ENCODE results near the gene TMUB1. TPM values are rescaled to one million over a fixed set of nuclear protein-coding genes. Genes with fewer than 3 reads are reported as not detected.

TMUB1 gene
- total and polyA plus RNA-seq, 9 of the 15 experiments (the other 6 are each of a cell fraction or from before 2014, with no cell fraction given), result 0.14 to 241 (median 74.1) TPM

- TF ChIP-seq ZBTB43 (CRISPR knock-in tag; IDR thresholded peaks at IDR 0.05), result no peak
- no peak for TF ChIP-seq SREBF1 (IDR thresholded peaks at IDR 0.05; ENCODE audit: borderline replicate concordance, low read depth, low read length)
- TF ChIP-seq ATF3 (IDR thresholded peaks at IDR 0.05), result no peak
- 0 out of 2 replicates have a peak, but pooled peaks have one; percentile 29 for TF ChIP-seq ATF3 (CRISPR knock-in tag; conservative IDR thresholded peaks at IDR 0.05)
- no peak for TF ChIP-seq ATF4 (CRISPR knock-in tag; IDR thresholded peaks at IDR 0.05)
- TF ChIP-seq NCOR1 (IDR thresholded peaks at IDR 0.05), result no peak
- TF ChIP-seq FOXP1 (CRISPR knock-in tag; IDR thresholded peaks at IDR 0.05), result no peak
- no peak for TF ChIP-seq EP300 (IDR thresholded peaks at IDR 0.05; ENCODE audit: low read length)
- TF ChIP-seq ZNF507 (tag; conservative IDR thresholded peaks at IDR 0.05), result no peak
- no peak for TF ChIP-seq SPI1 (IDR thresholded peaks at IDR 0.05; ENCODE audit: borderline replicate concordance, low read depth, low read length)
- no peak for TF ChIP-seq HMGN3 (IDR thresholded peaks at IDR 0.05; ENCODE audit: borderline replicate concordance, extremely low read depth, insufficient read length, low read depth, low read length)
- no peak for TF ChIP-seq ATF6 (CRISPR knock-in tag; IDR thresholded peaks at IDR 0.05)
- 0 out of 2 replicates have a peak, but pooled peaks have one; percentile 30 for TF ChIP-seq ZNF280B (CRISPR knock-in tag; IDR thresholded peaks at IDR 0.05)
- no peak for TF ChIP-seq MTF1 (CRISPR knock-in tag; IDR thresholded peaks at IDR 0.05; ENCODE audit: borderline replicate concordance)
- TF ChIP-seq NFRKB (IDR thresholded peaks at IDR 0.05; ENCODE audit: low read depth), result no peak
- no peak for TF ChIP-seq FOXK1 (CRISPR knock-in tag; IDR thresholded peaks at IDR 0.05; ENCODE audit: borderline replicate concordance)
- TF ChIP-seq PHF8 (IDR thresholded peaks at IDR 0.05; ENCODE audit: borderline replicate concordance, low read length), result no peak
- TF ChIP-seq ZNF124 (CRISPR knock-in tag; IDR thresholded peaks at IDR 0.05), result no peak
- TF ChIP-seq KLF1 (tag; IDR thresholded peaks at IDR 0.05), result no peak
- no peak for TF ChIP-seq E2F1 (CRISPR knock-in tag; IDR thresholded peaks at IDR 0.05)
Observed at GRCh38 chr7:151078233-151079040, 4.9 kb downstream of the TMUB1 start (continued).

Measured in K562 (cell line).